H1 (cell line): Measurements from ENCODE around the gene BICRAL. TPM values are rescaled to one million over a fixed set of nuclear protein-coding genes. Genes with fewer than 3 reads are reported as not detected.
"Not testable (repeated sequence)": the region's sequence is repeated elsewhere in the genome, so short reads cannot be mapped to it uniquely, and the experiment has no call there.

Source experiments
- CTCF ChIA-PET: fragments of 300-600 bp; sonication (Branson Sonifier 250); formaldehyde crosslinking; loops from one replicate; lab custom pipeline; 2021; ENCODE audit not compliant: partially characterized antibody; lab: Charles Lee
- POLR2A ChIA-PET: fragments of 300-600 bp; sonication (Branson Sonifier 250); formaldehyde crosslinking; loops from one replicate; lab custom pipeline; 2021; ENCODE audit warnings: inconsistent platforms; ENCODE audit not compliant: partially characterized antibody; lab: Charles Lee
- DNase-seq, 2 experiments: peaks; one replicate each; pipeline versions ENCODE4 v3.0.0 to v3.0.0-alpha.2; 2010 to 2022; ENCODE audit warnings: low spot score in 2 of 2, low read depth in 1 of 2, mixed read lengths in 1 of 2
- FAIRE-seq: peaks from 2 replicates; lab custom pipeline; 2011; peaks lifted over from hg19 to GRCh38; lab: Jason Lieb, UNC
- H2AFZ ChIP-seq: 2 replicates; pipeline ENCODE4 v1.8.1; 2012; ENCODE audit warnings: low read length, inconsistent platforms
- H2AK5ac ChIP-seq: 2 replicates; pipeline ENCODE4 v1.6.1; 2013; ENCODE audit warnings: low read depth, low read length
- H2BK120ac ChIP-seq: replicated peaks from 2 replicates; pipeline ENCODE3; 2013; ENCODE audit warnings: low read depth, low read length, inconsistent platforms
- H2BK12ac ChIP-seq: 2 replicates; pipeline ENCODE4 v1.6.1; 2013; ENCODE audit warnings: low read depth, low read length
- H2BK15ac ChIP-seq: 2 replicates; pipeline ENCODE4 v1.6.1; 2013; ENCODE audit warnings: low read length
- H2BK20ac ChIP-seq: 2 replicates; pipeline ENCODE4 v1.6.1; 2013; ENCODE audit warnings: low read length
- H2BK5ac ChIP-seq: 2 replicates; pipeline ENCODE4 v1.6.1; 2013; ENCODE audit warnings: low read depth, low read length
- H3K14ac ChIP-seq: 2 replicates; pipeline ENCODE4 v1.6.1; 2013; ENCODE audit warnings: inconsistent platforms; ENCODE audit not compliant: insufficient read length
- H3K18ac ChIP-seq: 2 replicates; pipeline ENCODE4 v1.6.1; 2013; ENCODE audit warnings: low read length; ENCODE audit errors: extremely low read depth
- H3K23ac ChIP-seq: 2 replicates; pipeline ENCODE4 v1.6.1; 2013; ENCODE audit warnings: inconsistent platforms; ENCODE audit not compliant: insufficient read length
- H3K23me2 ChIP-seq: 2 replicates; pipeline ENCODE4 v1.6.1; 2013; ENCODE audit warnings: low read depth, low read length
- H3K27ac ChIP-seq: 2 replicates; pipeline ENCODE4 v1.6.1; 2011; ENCODE audit warnings: low read depth, low read length, inconsistent platforms
- H3K27me3 ChIP-seq, 4 experiments: replicated peaks in 1 of 4; 1 replicate in 1 of 4; 2 replicates in 3 of 4; pipeline versions ENCODE4 v1.6.1 to v1.8.1; 2011 to 2013; ENCODE audit warnings: low read length in 3 of 4, mild to moderate bottlenecking in 3 of 4, inconsistent platforms in 2 of 4, mixed read lengths in 2 of 4, moderate library complexity in 1 of 4; ENCODE audit not compliant: control insufficient read depth in 3 of 4, insufficient read depth in 3 of 4; ENCODE audit errors: extremely low read depth in 1 of 4
- H3K36me3 ChIP-seq, 4 experiments: 2 replicates each; pipeline versions ENCODE4 v1.6.1 to v1.8.1; 2011 to 2013; ENCODE audit warnings: mild to moderate bottlenecking in 4 of 4, low read length in 3 of 4, moderate library complexity in 2 of 4, control low read depth in 1 of 4, inconsistent platforms in 1 of 4; ENCODE audit not compliant: insufficient read depth in 4 of 4, control insufficient read depth in 2 of 4
- H3K4ac ChIP-seq: replicated peaks from 2 replicates; pipeline ENCODE3; 2013; ENCODE audit warnings: low read length, low read depth, mixed read lengths, inconsistent platforms; ENCODE audit not compliant: insufficient read length
- H3K4me1 ChIP-seq, 4 experiments: replicated peaks in 1 of 4; 1 replicate in 1 of 4; 2 replicates in 3 of 4; pipeline versions ENCODE4 v1.6.1 to v1.8.1; 2011 to 2013; ENCODE audit warnings: low read length in 3 of 4, inconsistent platforms in 2 of 4, mixed read lengths in 1 of 4; ENCODE audit not compliant: insufficient read depth in 4 of 4, control insufficient read depth in 3 of 4
- H3K4me2 ChIP-seq, 2 experiments: 2 replicates each; pipeline versions ENCODE4 v1.6.1 to v1.8.1; 2011 to 2013; ENCODE audit warnings: low read depth in 2 of 2, low read length in 2 of 2, control low read depth in 1 of 2, inconsistent platforms in 1 of 2, mild to moderate bottlenecking in 1 of 2; ENCODE audit not compliant: insufficient read depth in 1 of 2
- H3K4me3 ChIP-seq, 4 experiments: fragments of 200-600, 300-600 bp in 1 of 4; sonication (generic), shearing (Covaris generic), sonication (Bioruptor Twin) in 1 of 4; 2 replicates each; pipeline versions ENCODE4 v1.5.1 to v1.8.1; 2011 to 2016; ENCODE audit warnings: low read length in 4 of 4, low read depth in 3 of 4, control low read depth in 2 of 4, inconsistent platforms in 2 of 4, mild to moderate bottlenecking in 2 of 4, mixed read lengths in 1 of 4, moderate library complexity in 1 of 4; ENCODE audit not compliant: insufficient read depth in 2 of 4; ENCODE audit errors: extremely low read depth in 1 of 4
- H3K56ac ChIP-seq: replicated peaks from 2 replicates; pipeline ENCODE3; 2013; ENCODE audit warnings: low read depth, mild to moderate bottlenecking, mixed read lengths, low read length, inconsistent platforms; ENCODE audit not compliant: insufficient read length
- H3K79me1 ChIP-seq: 2 replicates; pipeline ENCODE4 v1.6.1; 2013; ENCODE audit warnings: low read depth, low read length, control low read depth
- H3K79me2 ChIP-seq, 2 experiments: 2 replicates each; pipeline versions ENCODE4 v1.6.1 to v1.8.1; 2012 to 2013; ENCODE audit warnings: low read length in 2 of 2, mild to moderate bottlenecking in 2 of 2, inconsistent platforms in 1 of 2; ENCODE audit not compliant: insufficient read depth in 2 of 2, control insufficient read depth in 1 of 2
- H3K9ac ChIP-seq, 4 experiments: replicated peaks in 1 of 4; 1 replicate in 1 of 4; 2 replicates in 3 of 4; pipeline versions ENCODE4 v1.6.1 to v1.8.1; 2011 to 2013; ENCODE audit warnings: low read depth in 3 of 4, low read length in 3 of 4, control low read depth in 2 of 4, mild to moderate bottlenecking in 2 of 4, moderate library complexity in 2 of 4, inconsistent platforms in 1 of 4; ENCODE audit errors: extremely low read depth in 1 of 4
- H3K9me3 ChIP-seq, 2 experiments: 2 replicates each; pipeline versions ENCODE4 v1.6.1 to v1.8.1; 2012 to 2013; ENCODE audit warnings: mild to moderate bottlenecking in 2 of 2, moderate library complexity in 2 of 2, control low read depth in 1 of 2, inconsistent platforms in 1 of 2, low read depth in 1 of 2, low read length in 1 of 2, mixed read lengths in 1 of 2; ENCODE audit not compliant: insufficient read depth in 2 of 2
- H4K20me1 ChIP-seq, 2 experiments: replicated peaks in 1 of 2; 2 replicates each; pipeline versions ENCODE3 to v1.8.1; 2011 to 2013; ENCODE audit warnings: inconsistent platforms in 2 of 2, low read length in 2 of 2, mild to moderate bottlenecking in 1 of 2; ENCODE audit not compliant: insufficient read depth in 2 of 2, control insufficient read depth in 1 of 2
- H4K5ac ChIP-seq: 2 replicates; pipeline ENCODE4 v1.6.1; 2013; ENCODE audit warnings: low read length, low read depth, mixed read lengths, inconsistent platforms; ENCODE audit not compliant: insufficient read length
- H4K8ac ChIP-seq: 2 replicates; pipeline ENCODE4 v1.8.0; 2013; ENCODE audit warnings: mild to moderate bottlenecking, moderate library complexity, low read length, inconsistent platforms; ENCODE audit not compliant: insufficient read depth; ENCODE audit errors: extremely low read depth
- H4K91ac ChIP-seq: replicated peaks from 2 replicates; pipeline ENCODE3; 2013; ENCODE audit warnings: low read length, mixed read lengths, inconsistent platforms; ENCODE audit not compliant: insufficient read length
- WGBS, 2 experiments: shearing (Covaris generic) in 1 of 2; methylation state at CpG; one replicate each; pipeline versions ENCODE4 v1.1.6 to v1.1.7; 2013 to 2015; ENCODE audit warnings: low lambda C conversion rate in 2 of 2, mixed read lengths in 2 of 2, inconsistent platforms in 1 of 2, low coverage in 1 of 2, missing lambda C conversion rate in 1 of 2; ENCODE audit not compliant: insufficient replicate concordance in 2 of 2, insufficient coverage in 1 of 2, insufficient read length in 1 of 2; ENCODE audit errors: extremely low coverage in 1 of 2, missing lambda C conversion rate in 1 of 2; 5-methylcytosine and 5-hydroxymethylcytosine counted together
- polyA plus RNA-seq, 7 experiments: library from polyadenylated mRNA; depleted of rRNA in 3 of 7; stranded (reverse) in 5 of 7; unstranded in 2 of 7; fragments of >200 nt in 5 of 7; fragments of 200-250 nt in 2 of 7; gene quantifications; 1 replicate in 5 of 7; 2 replicates in 1 of 7; 4 replicates in 1 of 7; pipeline versions ENCODE4 v1.2.1 to v1.2.3, GENCODE V29; 2011 to 2013; ENCODE audit warnings: missing spikeins in 2 of 7, mixed read lengths in 2 of 7
- total RNA-seq: library from RNA; stranded (reverse); fragmentation: NEBNext Ultra II Directional; extraction: Animal tissue kit (Norgen Biotek cat#: 25700); gene quantifications from 2 replicates; pipeline ENCODE4 v1.2.1, GENCODE V29; 2021

BICRAL gene
- total and polyA plus RNA-seq, 2 of the 8 experiments (the other 6 are each of a cell fraction or from before 2014, with no cell fraction given): 9.4 to 12.2 TPM

DNA sequence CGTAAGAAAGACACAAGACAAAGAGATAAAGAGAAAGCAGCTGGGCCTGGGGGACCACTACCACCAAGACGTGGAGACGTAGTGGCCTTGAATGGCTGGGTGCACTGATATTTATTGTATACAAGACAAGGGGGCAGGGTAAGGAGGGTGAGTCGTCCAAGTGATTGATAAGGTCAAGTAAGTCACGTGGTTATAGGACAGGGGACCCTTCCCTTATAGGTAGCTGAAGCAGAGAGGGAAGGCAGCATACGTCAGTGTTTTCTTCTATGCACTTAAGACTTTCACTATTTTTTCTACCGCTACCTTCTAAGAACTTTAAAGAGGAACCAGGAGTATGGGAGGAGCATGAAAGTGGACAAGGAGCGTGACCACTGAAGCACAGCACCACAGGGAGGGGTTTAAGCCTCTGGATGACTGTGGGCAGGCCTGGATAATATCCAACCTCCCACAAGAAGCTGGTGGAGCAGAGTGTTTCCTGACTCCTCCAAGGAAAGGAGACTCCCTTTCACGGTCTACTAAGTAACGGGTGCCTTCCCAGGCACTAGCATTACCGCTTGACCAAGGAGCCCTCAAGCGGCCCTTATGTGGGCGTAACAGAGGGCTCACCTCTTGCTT is 47.9 kb upstream of the BICRAL start:
- H3K9me3 ChIP-seq, H3K4me3 ChIP-seq, H2BK15ac ChIP-seq, H2BK12ac ChIP-seq, H2AFZ ChIP-seq, FAIRE-seq, H3K9ac ChIP-seq, H3K27me3 ChIP-seq, H2BK120ac ChIP-seq, H3K4me2 ChIP-seq, DNase-seq, H3K14ac ChIP-seq, H4K5ac ChIP-seq, H3K36me3 ChIP-seq, H3K79me2 ChIP-seq, H3K27ac ChIP-seq, H3K23ac ChIP-seq, H2BK20ac ChIP-seq, H4K8ac ChIP-seq, H4K20me1 ChIP-seq, H3K23me2 ChIP-seq, H3K56ac ChIP-seq, H2BK5ac ChIP-seq, H4K91ac ChIP-seq, H3K4ac ChIP-seq, H3K4me1 ChIP-seq, H3K79me1 ChIP-seq, H3K18ac ChIP-seq, H2AK5ac ChIP-seq: not testable (repeated sequence)
- CTCF ChIA-PET: interaction anchor here (0.8 to 1.0 kb wide), 3 partner anchors 8 to 145 kb away, joined by 3 to 6 read pairs (median 4); partner anchors contain the start of gene RPL7L1
- WGBS, 2 experiments: 93% methylated on average over 13 of the region's 13 CpGs; no CpG with 5 or more reads in 1 of the 2 experiments
- POLR2A ChIA-PET: interaction anchor here (0.7 to 1.2 kb wide), 2 partner anchors 12 to 55 kb away, joined by 3 to 4 read pairs; partner anchors contain the start of gene TBCC
